CD4-positive, alpha-beta T cell (primary cell): Measurements from ENCODE around the gene AGBL1. TPM values are rescaled to one million over a fixed set of nuclear protein-coding genes. Genes with fewer than 3 reads are reported as not detected.

Experiments used
- ATAC-seq: fragments of 200-7000 bp; cut with Tn5 transposase; one replicate; pipeline ENCODE4 v1.10.0; 2022; ENCODE audit warnings: mild to moderate bottlenecking; ENCODE audit not compliant: poor library complexity
- CTCF ChIA-PET: fragments of 350-600 bp; sonication (Branson Sonifier 250); formaldehyde crosslinking; loops from one replicate; lab custom pipeline; 2021; ENCODE audit warnings: antibody characterized with exemption, inconsistent platforms; lab: Charles Lee
- POLR2A ChIA-PET: fragments of 350-600 bp; sonication (Branson Sonifier 250); formaldehyde crosslinking; loops from one replicate; lab custom pipeline; 2021; ENCODE audit warnings: antibody characterized with exemption, inconsistent platforms; lab: Charles Lee
- DNase-seq, 14 experiments: peaks; one replicate each; pipeline ENCODE4 v3.0.0-alpha.2; 2013 to 2020; ENCODE audit warnings: mixed read lengths in 2 of 14
- H3K27ac ChIP-seq, 2 donors: one replicate each; pipeline versions ENCODE4 v1.5.1 to v1.7.0; 2013; ENCODE audit warnings: low read length in 2 of 2, low read depth in 1 of 2, mild to moderate bottlenecking in 1 of 2
- H3K27me3 ChIP-seq, 2 experiments: 1 replicate in 1 of 2; 2 replicates in 1 of 2; pipeline versions ENCODE4 v1.6.1 to v1.7.0; 2013; ENCODE audit warnings: low read length in 2 of 2, control low read depth in 1 of 2, mild to moderate bottlenecking in 1 of 2, moderate library complexity in 1 of 2; ENCODE audit not compliant: insufficient read depth in 2 of 2, control insufficient read depth in 1 of 2
- H3K36me3 ChIP-seq: one replicate; pipeline ENCODE4 v1.6.1; 2013; ENCODE audit warnings: low read length, control low read depth; ENCODE audit not compliant: insufficient read depth
- H3K4me1 ChIP-seq: one replicate; pipeline ENCODE4 v1.6.1; 2013; ENCODE audit warnings: low read length, control low read depth; ENCODE audit not compliant: insufficient read depth
- H3K4me3 ChIP-seq: one replicate; pipeline ENCODE4 v1.5.1; 2013; ENCODE audit warnings: mild to moderate bottlenecking, low read length, moderate library complexity
- H3K9me3 ChIP-seq, 2 experiments: 1 replicate in 1 of 2; 2 replicates in 1 of 2; pipeline versions ENCODE4 v1.6.1 to v1.7.0; 2013; ENCODE audit warnings: low read length in 2 of 2, mild to moderate bottlenecking in 2 of 2, control low read depth in 1 of 2, moderate library complexity in 1 of 2; ENCODE audit not compliant: control insufficient read depth in 1 of 2, insufficient read depth in 1 of 2
- H3K27ac Mint-ChIP-seq: one replicate; pipeline ENCODE4 v1.8.0; 2020; ENCODE audit warnings: mixed read lengths
- H3K27me3 Mint-ChIP-seq: one replicate; pipeline ENCODE4 v1.8.0; 2021; ENCODE audit warnings: mixed read lengths
- H3K36me3 Mint-ChIP-seq: one replicate; pipeline ENCODE4 v1.8.0; 2021; ENCODE audit warnings: low read depth, mixed read lengths
- H3K4me1 Mint-ChIP-seq: one replicate; pipeline ENCODE4 v1.8.0; 2021; ENCODE audit warnings: low read depth, mixed read lengths
- H3K4me3 Mint-ChIP-seq: one replicate; pipeline ENCODE4 v1.8.0; 2020; ENCODE audit warnings: mild to moderate bottlenecking, mixed read lengths
- H3K9me3 Mint-ChIP-seq: one replicate; pipeline ENCODE4 v1.8.0; 2020; ENCODE audit warnings: mixed read lengths
- intact Hi-C, 2 experiments: fragments of 100-400 bp; cut with DNase I in 1 of 2; cut with micrococcal nuclease in 1 of 2; formaldehyde crosslinking; loops; one replicate each; pipeline versions ENCODE4 v1.15.1 to v1.9.0; 2023 to 2025; cut with DNase I, micrococcal nuclease
- total RNA-seq, 174 experiments: library from RNA in 2 of 174; stranded (reverse) in 2 of 174; gene quantifications; one replicate each; pipeline ENCODE4 v1.2.3 and lab custom pipeline; 2021 to 2026
- TF ChIP-seq, protein P1 (sequence below): fragments of 200-600 bp; IDR thresholded peaks from one replicate; pipeline ENCODE4 v1.8.0; 2022; ENCODE audit warnings: antibody characterized with exemption, mild to moderate bottlenecking

The AGBL1 gene
- total RNA-seq, 2 experiments from 2014 or later = not detected

DNA sequence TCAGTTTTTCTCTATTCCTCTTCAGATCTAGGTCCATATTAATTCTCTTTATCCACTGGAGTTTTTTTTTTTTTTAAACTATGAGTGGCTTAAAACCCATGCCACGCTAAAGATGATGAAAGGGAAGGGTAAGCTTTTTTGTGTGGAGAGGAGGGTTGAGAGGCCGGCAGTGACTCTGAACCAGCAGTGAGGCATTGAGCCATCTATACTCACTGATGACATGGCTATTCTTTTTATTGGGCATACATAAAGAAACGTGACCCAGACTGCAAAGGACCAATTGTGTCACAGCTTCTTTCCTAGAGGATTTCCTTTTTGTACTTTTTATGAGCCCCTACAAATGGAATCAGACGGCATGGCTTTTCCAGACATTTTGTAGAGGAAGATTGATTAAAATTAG, 662.2 kb downstream of the AGBL1 start:
- Mint-ChIP-seq H3K27ac (no peak overlapping the region), H3K4me3 (no peak overlapping the region), H3K27me3 (no peaks in the 10 kb centered on the region), H3K4me1 (no peaks in the 10 kb centered on the region), H3K36me3 (no peaks in the 10 kb centered on the region), H3K9me3 (no peaks in the 10 kb centered on the region)
- Histone ChIP-seq H3K4me3 (no peak overlapping the region), H3K36me3 (no peaks in the 10 kb centered on the region), H3K4me1 (no peaks in the 10 kb centered on the region), H3K27me3 (no peaks in the 10 kb centered on the region), H3K27ac (no peak overlapping the region), H3K9me3 (no peaks in the 10 kb centered on the region)
- POLR2A ChIA-PET = no interaction called here
- CTCF ChIA-PET = no interaction called here
- intact Hi-C loops = loop anchor here (2.0 to 10.0 kb wide), 5 partner anchors 115 to 885 kb away; no protein-coding TSS in a partner anchor
- DNase-seq = no peak
- ATAC-seq = no peak
- TF ChIP-seq, protein P1, sequence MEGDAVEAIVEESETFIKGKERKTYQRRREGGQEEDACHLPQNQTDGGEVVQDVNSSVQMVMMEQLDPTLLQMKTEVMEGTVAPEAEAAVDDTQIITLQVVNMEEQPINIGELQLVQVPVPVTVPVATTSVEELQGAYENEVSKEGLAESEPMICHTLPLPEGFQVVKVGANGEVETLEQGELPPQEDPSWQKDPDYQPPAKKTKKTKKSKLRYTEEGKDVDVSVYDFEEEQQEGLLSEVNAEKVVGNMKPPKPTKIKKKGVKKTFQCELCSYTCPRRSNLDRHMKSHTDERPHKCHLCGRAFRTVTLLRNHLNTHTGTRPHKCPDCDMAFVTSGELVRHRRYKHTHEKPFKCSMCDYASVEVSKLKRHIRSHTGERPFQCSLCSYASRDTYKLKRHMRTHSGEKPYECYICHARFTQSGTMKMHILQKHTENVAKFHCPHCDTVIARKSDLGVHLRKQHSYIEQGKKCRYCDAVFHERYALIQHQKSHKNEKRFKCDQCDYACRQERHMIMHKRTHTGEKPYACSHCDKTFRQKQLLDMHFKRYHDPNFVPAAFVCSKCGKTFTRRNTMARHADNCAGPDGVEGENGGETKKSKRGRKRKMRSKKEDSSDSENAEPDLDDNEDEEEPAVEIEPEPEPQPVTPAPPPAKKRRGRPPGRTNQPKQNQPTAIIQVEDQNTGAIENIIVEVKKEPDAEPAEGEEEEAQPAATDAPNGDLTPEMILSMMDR = no peak

DNA sequence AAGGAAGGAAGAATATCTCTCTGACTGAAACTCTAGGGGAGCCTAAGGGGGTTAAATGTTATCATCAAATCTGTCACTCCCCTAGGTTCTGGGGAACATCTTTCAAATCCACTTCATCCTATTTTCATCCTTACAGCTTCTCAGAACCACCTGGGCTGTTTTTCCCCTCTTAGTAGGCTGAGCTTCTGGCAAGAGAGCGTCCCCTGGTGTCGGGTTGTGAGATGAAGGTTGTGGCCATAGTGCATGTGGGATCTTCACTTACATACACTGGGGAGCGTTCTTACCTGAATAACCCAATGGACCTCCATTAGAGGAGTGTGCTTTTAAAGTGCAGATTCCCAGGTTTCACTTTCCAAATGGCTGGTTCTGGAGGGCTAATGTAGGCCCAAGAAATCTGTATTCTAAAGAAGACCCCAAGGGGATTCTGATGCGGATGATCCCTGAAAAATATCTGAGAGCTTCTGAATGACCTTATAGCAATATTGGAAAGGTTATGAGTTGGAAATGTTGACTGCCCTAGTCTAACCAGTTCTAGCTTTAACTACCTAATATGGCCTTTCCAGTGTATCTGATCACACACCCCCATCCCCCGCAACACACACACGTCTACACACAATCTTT, 663.7 kb downstream of the AGBL1 start:
- DNase-seq = peak; percentile 17 to 74 (median 40)
- no peak for ATAC-seq
- TF ChIP-seq, protein P1 = peak; percentile 68
- no peaks in the 10 kb centered on the region for H3K36me3 Mint-ChIP-seq
- intact Hi-C loops = loop anchor here (2.0 to 10.0 kb wide), 5 partner anchors 116 to 886 kb away; no protein-coding TSS in a partner anchor
- POLR2A ChIA-PET = no interaction called here
- H3K4me1 Mint-ChIP-seq = no peaks in the 10 kb centered on the region
- CTCF ChIA-PET = interaction anchor here (1.1 to 1.3 kb wide), 4 partner anchors 119 to 885 kb away, joined by 4 to 7 read pairs (median 6); no protein-coding TSS in a partner anchor
- H3K27ac ChIP-seq = no peak overlapping the region
- H3K27me3 ChIP-seq = no peaks in the 10 kb centered on the region
- no peaks in the 10 kb centered on the region for H3K9me3 ChIP-seq
- H3K4me1 ChIP-seq = no peaks in the 10 kb centered on the region
- H3K4me3 Mint-ChIP-seq = no peak overlapping the region
- no peaks in the 10 kb centered on the region for H3K36me3 ChIP-seq
- no peak overlapping the region for H3K4me3 ChIP-seq
- no peaks in the 10 kb centered on the region for H3K9me3 Mint-ChIP-seq
- no peaks in the 10 kb centered on the region for H3K27me3 Mint-ChIP-seq
- no peak overlapping the region for H3K27ac Mint-ChIP-seq

DNA sequence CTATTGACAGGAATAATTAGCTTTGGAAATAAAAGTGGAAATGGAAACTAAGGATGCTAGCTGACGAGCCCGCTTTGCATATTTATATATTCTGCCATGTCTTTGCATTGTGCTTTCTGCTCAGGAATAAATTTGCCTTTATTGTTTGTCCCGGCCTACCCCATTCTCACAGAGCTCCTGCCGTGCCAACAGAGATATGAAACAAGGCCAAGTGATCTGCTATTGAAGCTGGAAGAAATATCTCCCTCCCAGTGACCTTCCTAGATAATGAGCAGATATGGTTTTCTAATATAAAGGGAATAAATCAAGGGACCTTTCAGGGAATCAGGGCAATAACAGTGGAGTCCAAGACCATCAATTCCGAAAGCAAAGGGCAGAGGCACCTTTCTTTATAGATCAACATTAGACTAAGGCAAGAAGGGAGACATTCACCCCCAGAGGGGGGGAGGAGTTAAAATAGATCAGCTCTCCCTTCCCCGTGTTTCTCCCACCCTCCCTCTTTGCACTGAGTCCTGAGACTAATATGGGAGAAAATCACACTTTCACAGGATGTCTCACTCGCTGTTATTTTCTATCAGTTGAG, 664.6 kb downstream of the AGBL1 start:
- no peak for DNase-seq
- Histone ChIP-seq H3K36me3 (no peaks in the 10 kb centered on the region), H3K4me1 (no peaks in the 10 kb centered on the region), H3K27me3 (no peaks in the 10 kb centered on the region), H3K27ac (no peak overlapping the region), H3K9me3 (no peaks in the 10 kb centered on the region), H3K4me3 (no peak overlapping the region)
- no peak for ATAC-seq
- TF ChIP-seq, protein P1 = no peak
- no peak overlapping the region for H3K4me3 Mint-ChIP-seq
- H3K9me3 Mint-ChIP-seq = no peaks in the 10 kb centered on the region
- H3K4me1 Mint-ChIP-seq = no peaks in the 10 kb centered on the region
- CTCF ChIA-PET = interaction anchor here (0.8 to 1.3 kb wide), 3 partner anchors 120 to 886 kb away, joined by 3 to 7 read pairs (median 6); no protein-coding TSS in a partner anchor
- H3K27ac Mint-ChIP-seq = no peak overlapping the region
- H3K27me3 Mint-ChIP-seq = no peaks in the 10 kb centered on the region
- H3K36me3 Mint-ChIP-seq = no peaks in the 10 kb centered on the region
- intact Hi-C loops = loop anchor here (2.0 to 10.0 kb wide), 4 partner anchors 117 to 887 kb away; no protein-coding TSS in a partner anchor
- POLR2A ChIA-PET = no interaction called here
